HG02759 (cell line): ENCODE results near the gene ERC1.
"Not testable (repeated sequence)": the region's sequence is repeated elsewhere in the genome, so short reads cannot be mapped to it uniquely, and the experiment has no call there.

Experiments
- ATAC-seq: cut with Tn5 transposase; IDR thresholded peaks from one replicate; pipeline ENCODE4 v1.9.1; 2021; ENCODE audit warnings: mild to moderate bottlenecking, moderate library complexity; ENCODE audit not compliant: unreplicated experiment

Gene ERC1

DNA sequence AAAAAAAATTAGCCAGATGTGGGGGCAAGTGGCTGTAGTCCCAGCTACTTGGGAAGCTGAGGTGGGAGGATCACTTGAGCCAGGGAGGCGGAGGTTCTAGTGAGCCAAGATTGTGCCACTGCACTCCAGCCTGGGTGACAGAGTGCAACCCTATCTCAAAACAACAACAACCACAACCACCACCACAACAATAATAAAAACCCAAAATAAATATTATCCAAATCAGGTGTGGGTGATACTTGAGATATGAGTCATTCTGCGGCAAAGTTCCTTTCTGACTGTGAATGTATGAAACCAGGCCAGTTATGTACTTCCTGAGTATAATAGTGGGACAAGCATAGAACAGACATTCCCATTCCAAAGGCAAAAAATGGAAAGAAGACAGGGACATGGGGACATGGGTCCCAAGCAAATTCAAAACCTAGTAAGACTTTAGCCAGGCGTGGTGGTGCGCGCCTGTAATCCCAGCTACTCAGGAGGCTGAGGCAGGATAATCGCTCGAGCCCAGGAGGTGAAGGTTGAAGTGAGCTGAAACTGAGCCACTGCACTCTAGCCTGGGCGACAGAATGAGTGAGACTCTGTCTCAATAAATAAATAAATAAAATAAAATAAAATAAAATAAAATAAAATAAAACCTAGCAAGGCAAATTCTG, 9.7 kb upstream of the ERC1 start:
- no peak for ATAC-seq

DNA sequence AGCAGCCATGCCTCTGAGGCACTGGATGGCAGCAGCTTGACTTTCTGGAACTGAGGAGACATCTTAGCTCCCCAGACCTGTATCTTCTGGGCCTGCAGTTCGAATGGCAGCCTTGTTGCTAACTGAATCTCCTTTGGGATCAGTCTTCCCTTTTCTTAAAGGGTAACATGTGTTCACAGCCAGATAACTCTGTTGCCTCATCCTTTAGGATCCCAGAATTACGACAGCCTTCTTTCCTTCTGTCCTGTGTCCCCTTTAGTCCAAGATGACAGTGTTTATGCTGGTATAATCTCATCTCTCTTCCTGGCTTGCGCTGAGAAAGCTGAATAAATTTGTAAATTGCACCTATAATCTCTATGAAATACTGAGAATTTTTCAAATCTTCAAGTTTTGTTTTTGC, 9.1 kb upstream of the ERC1 start:
- no peak for ATAC-seq

DNA sequence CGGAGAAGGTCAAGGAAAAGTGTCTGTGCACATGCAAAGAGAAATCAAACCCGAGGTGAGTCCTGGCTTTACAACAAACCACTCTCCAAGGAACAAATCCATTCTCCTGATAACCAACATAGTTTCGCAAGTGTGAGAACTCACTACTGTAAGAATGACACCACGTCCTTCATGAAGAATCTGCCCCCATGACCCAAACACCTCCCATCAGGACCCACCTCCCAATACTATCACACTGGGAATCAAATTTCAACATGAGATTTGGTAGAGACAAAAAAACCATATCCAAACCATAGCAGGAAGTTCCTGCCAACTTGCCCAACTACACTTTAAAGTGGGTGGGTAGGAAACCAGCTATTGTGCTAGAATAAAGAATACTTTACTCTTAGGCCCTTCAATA, 2.4 kb upstream of the ERC1 start:
- ATAC-seq: no peak

DNA sequence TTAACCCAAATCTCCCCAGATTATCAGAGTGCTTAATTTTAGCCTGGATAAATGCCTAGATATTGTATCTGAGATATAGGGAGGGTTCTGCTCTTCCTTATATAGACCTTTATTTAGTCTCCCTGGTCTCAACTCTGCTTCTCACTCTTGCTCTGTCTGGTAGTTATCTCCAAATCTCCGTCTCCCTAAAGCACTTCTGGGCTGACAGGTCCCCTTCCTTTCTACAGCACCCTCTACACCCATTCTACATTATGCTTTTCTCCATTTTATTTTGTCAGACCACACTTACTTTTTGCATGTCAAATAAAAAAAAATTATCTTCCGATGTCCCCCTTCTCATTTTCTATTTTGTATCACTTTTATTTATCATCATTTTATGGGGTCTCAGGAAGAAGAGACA, 2.0 kb upstream of the ERC1 start:
- no peak for ATAC-seq

DNA sequence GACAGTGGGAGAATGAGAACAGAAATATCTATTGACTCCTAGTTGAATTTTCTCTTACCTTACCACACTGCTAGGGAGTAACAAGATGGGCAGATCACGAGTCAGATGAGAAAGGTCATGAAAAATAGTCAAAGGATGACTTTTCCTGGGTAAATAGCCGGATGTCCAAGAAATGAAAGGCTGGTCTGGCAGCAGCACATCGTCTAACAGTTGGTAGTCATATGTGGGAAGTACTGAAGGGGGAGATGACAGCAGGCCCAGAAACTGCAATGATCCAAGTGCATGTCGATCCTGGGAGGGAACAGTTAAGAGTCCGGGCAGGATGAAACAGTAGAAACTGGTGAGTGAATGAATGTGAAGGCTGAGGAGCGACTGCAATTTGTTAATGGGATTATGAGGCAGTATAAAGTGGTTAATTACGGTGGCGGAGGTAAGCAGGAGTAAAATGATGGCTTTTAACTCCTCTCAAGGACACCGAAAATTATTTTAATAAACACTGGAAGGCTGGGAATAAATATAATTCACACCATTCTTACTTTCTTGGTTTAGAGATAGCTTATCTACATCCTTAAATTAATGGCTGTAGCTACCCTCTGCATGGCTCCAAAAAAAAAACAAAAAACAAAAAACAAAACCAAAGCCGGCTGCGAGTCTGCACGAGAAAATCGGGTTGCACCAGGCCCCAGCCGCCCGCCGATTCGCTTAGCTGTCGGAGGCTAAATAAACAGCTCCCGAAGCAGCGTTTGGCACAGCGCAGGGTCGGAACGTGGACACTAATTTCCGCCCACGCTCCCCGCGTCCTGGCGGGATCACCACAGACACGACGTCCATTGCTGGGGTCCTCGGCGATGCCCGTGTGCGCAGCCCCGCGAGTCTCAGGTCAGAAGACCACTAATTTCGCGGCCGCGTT, 1.0 kb upstream of the ERC1 start:
- peak; percentile 15 for ATAC-seq

DNA sequence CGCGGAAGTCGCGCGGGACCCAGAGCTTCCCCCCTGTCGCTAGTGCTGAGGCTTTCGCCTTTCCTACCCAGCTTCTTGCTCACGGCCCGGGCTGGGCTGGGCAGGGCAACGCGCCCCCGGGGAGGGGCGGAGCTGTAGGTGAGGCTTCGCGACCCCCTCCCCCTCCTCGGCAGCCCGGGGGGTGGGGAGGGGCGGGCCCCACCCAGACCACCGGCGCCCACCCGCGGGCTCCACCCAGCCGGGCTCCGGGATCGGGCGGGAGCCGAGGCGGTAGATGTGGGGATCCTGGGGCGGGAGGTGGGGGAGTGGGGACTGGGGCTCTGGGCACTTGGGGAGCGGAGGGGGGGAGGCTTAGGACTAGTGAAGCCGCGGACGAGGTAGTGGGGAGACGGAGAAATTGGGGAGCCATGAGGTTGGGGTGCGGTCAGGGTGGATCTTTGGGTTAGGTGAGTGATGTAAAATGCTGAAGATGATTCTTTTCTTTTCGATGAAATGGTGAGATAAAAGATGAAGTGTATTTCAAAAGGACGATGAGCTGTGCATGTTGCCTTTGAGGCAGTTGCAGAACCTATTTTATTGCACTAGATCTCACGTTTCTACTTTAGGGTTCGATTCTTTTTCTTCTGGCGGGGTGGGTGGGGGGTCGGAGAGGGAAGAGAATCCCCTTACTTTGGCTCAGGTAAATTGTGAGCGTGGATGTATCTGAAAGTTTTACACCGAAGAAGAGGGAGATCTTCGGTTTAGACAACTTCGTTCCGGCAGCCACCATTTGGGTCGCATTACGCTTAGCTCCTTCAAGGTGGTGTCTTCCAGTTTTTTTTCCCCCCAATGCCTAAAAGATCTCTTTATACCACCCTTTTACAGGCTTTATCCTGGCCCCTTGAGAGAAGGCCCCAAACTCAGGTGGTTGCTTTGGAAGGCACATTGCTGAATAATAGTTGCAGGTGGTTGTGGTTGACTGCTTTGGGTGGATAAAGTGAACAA, 619 bp downstream of the ERC1 start:
- peak; percentile 50 for ATAC-seq

DNA sequence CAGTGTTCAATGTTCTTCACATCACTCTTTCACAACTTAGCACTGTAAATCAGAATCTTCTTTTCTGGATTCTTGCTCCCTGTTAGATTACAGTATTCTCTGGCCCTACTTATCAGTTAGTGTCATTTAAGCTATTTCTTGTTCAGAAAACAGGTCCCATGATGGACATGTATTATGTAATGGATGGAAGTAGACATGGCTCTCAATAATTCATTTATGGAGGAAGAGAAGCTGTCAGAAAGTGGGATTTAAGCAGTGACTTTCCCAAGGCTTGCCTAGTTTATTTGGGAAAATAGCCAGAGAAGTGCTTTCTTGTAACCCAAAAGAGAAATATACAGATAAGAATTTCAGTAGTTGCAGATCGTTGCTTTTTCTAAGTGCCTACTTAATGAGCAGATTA, 1.6 kb downstream of the ERC1 start:
- ATAC-seq: no peak

DNA sequence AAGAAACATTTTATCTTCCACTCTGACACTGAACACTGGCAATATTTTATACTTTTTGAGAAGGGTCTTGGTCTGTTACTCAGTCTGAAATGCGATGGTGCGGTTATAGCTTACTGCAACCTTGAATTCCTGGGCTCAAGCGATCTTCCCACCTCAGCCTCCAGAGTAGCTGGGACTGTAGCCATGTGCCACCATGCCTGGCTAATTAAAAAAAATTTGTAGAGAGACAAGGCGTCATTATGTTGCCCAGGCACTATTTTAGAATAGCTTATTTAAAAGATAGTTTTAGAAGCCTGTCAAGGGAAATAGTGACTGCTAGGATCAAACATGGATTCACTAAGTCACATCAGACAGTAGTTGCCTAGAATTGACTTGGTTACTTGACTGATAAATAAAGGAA, 5.9 kb downstream of the ERC1 start:
- no peak for ATAC-seq

DNA sequence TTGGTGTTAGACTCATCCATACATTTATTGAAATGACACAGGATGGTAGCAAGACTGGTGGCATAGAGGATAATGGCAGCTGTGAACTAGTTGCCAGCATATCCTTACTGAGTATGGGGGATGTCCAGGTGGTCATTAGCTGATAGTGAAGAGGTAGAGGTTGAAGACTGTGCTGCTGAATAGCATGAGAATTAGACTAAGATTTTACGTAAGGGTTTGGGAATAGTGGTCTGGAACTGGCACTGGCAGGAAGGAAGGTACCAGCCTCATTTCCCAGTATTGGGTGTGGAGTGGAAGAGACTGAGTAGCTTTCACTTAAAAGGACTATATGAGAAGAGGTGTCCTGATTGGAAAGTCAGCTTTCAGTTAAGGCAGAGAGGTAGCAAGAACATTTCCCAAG, 6.5 kb downstream of the ERC1 start:
- no peak for ATAC-seq

DNA sequence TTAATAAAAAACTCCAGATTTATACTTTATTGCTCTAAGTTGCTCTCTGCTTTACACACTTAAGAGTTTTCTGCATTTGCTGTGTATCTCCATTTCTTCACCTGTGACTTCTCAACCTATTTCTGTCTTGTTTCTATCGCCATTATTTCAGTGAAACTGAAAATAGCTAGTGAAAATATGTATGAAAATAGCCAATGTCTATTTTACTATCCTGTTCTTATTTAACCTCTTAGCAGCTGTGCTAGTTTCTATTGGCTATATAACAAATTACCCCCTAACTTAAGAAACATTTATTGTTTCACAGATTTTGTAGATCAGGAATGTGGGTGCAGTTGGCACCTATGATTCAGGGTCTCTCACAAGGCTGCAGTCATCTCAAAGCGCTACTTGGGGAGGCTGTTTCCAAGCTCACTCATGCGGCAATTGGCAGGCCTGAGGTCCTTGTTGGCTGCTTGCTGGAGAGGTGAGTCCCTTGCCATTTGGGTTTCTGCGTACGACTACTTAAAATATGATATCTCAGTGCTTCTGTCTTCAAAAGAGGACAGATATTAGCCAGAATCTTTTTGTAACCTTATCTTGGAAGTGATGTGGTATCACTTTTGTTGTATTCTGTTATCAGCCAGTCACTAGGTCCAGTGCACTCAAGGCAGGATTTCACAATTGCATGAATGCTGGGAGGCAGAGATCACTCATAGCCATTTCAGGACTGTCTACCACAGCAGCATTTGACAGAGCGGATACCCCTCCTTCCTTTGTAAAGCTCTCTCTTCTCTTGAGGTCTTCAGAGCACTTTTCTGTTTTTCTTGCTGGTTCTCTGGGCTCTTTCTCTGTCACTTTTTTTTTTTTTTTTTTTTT, 7.2 kb downstream of the ERC1 start:
- ATAC-seq: no peak

DNA sequence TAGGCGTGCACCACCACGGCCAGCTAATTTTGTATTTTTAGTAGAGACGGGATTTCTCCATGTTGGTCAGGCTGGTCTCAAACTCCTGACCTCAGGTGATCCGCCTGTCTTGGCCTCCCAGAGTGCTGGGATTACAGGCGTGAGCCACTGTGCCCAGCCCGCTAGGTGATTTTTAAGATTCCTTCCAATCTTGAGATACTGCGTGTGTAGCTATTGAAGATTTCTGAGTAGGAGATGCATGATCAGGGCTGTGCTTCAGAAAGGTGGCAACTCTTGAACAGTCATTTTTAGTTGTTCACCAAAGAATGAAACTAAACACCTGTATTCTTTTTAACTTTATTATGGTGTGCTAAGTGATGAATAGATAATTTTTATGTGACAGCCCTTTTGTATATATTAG, 8.7 kb downstream of the ERC1 start:
- not testable (repeated sequence) for ATAC-seq

DNA sequence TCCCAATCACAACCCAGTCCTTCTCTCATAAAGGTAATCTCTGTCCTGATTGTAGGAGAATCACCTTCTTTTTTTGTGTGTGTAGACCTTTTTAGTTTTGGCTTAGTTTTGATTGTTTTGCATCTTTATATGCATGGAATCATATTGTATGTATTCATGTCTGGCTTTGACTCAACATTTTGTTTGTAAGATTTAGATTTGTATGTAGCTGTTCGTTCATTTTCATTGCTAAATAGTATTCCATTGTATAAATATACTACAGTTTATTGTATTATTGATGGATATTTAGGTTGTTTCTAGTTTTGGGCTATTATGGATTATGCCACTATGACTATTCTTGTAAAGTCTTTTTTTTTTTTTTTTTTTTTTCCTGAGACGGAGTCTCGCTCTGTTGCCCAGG, 10.5 kb downstream of the ERC1 start:
- no peak for ATAC-seq

DNA sequence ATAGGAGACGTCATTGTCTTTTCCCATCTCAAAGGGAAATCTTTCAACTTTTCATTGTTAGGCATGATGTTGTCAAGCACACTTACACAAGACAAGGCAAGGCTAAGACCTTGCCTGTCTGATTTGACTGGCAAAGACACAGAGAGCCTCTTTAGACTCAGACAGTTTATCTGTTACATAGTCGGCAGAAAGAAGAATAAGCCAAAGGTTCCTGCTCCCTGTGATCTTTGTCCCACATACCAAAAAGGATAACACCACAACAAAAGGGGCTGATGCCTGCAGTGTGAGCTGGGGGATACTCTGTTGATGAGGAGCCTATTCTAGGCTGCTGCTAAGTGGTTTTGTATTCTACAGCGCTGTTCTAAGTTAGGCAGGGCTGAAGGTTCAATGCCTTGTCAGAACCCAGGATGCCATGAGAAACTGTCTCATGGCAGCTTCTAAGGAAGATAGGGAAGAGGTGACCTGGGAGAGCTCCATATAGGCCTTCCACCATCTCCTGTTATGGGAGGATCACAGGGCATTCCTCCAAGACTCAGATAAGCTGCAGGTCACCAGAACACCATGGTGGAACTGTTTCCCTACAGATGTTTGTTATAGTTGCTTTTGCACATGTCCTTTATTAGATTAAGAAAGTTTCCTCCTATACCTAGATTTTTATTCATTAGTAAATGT, 12.7 kb downstream of the ERC1 start:
- no peak for ATAC-seq

DNA sequence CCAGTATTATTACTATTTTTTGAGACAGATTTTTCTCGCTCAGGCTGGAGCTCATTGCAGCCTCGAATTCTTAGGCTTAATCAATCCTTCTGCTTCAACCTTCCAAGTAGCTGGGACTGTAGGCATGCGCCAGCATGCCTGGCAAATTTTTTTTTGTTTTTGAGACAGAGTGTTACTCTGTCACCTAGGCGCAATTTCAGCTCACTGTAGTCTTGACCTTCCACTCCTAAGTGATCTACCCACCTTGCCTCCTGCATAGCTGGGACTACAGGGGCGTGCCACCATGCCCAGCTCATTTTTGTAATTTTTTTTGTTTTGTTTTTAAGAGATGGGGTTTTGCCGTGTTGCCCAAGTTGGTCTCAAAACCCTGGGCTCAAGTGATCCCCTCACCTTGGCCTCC, 15.2 kb downstream of the ERC1 start:
- no peak for ATAC-seq

DNA sequence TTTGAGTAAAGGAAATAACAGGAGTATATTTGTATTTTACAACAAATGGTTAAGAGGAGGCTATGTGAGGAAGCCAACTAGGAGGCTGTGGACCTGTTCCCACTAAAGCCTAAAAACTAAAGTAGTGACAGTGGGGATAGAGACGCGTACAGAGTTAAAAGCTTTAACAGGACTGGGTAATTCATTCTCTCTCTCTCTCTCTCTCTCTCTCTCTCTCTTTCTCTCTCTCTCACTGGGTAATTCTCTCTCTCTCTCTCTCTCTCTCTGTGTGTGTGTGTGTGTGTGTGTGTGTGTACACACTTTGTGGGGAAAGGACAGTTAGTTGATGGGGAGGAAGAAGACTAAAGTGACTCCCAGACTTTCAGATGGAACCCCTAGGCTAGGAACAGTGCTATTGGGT, 16.3 kb downstream of the ERC1 start:
- ATAC-seq: no peak

DNA sequence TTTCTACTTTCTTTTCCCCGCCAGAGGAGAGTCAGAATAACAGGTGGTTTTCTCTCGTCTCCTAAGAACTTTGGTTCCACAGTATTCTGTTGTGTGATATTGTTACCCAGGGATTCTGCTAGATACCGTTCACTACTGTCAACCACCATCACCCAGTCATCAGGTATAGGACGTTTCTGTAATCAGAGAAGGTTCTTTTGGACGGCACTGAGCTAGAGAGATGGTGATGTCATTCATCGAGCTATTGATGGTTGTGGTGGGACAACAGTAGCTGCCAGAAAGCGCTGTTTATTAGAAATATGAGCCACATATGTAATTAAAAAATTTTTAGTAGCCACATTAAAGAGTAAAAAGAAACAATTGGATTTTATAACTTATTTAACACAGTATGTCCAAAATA, 17.0 kb downstream of the ERC1 start:
- no peak for ATAC-seq

DNA sequence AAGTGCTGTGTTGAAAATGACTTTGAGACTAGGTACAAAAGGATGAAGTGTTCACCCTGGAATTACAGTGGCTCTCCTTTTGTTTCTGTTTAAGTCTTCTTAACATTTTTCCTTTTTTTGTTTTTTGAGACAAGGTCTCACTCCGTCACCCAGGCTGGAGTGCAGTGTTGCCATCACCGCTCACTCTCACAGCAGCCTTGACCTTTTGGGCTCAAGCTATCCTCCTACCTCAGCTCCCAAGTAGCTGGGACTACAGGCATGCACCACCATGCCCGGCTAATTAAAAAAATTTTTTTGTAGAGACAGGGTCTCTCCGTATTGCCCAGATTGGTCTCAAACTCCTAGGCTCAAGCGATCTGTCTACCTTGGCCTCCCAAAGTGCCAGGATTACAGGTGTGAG, 20.1 kb downstream of the ERC1 start:
- no peak for ATAC-seq

DNA sequence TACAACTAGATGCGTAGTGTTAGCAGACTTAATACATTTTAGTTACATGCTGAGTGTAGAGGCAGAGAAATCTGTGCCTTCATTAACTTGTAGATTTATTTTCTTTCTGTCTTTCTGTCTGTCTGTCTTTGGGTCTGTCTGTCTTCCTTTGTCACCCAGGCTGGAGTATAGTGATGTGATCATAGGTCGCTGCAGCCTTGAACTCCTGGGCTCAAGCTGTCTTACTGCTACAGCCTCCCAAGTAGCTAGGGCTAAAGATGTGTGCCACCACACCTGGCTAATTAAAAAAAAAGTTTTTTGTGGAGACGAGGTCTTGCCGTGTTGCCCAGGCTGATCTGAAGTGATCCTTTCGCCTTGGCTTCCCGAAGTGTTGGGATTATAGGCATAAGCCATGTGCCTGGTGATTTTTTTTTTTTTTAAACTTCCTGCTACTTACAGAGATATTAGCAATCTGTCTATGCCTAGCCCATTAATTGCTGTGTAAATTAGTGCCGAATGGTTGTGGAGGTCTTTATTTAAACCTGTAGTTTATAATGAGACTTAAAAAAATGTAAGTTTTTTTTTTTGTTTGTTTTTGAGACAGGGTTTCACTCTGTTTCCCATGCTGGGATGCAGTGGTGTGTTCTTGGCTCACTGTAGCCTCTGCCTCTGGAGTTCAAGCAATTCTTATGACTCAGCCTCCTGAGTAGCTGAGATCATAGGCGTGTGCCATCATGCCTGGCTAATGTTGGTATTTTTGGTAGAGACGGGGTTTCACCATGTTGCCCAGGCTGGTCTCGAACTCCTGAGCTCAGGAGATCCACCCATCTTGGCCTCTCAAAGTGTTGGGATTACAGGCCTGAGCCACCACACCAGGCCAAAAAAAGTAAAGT, 22.8 kb downstream of the ERC1 start:
- no peak for ATAC-seq

DNA sequence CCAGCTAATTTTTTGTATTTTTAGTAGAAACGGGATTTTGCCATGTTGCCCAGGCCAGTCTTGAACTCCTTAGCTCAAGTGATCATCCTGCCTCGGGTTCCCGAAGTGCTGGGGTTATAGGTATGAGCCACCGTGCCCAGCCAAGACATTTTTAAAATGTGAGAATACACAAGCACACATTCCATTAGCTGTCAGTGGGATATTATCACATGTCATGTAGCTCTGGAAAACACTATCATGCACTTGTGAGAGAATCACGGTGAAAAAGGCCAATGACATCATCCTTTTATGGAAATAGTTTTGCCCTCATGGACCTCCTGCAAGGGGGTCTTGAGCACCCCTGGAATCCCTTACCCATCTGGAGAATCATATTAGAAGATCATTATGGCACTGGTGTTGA, 28.3 kb downstream of the ERC1 start:
- no peak for ATAC-seq
